UCSD-AML1 (cell line): ENCODE measurements around the gene ARHGAP23.

Source experiments
- DNase-seq: peaks from one replicate; lab custom pipeline; 2025; ENCODE audit not compliant: unreplicated experiment; lab: John Stamatoyannopoulos, UW

ARHGAP23 gene

GRCh38 chr17:38428112-38428642 is at the start of gene ARHGAP23:
Gene ARHGAP23, plus strand, starts transcription at chr17:38428464. Its CDS starts 22 bp downstream, at chr17:38428486.
- DNase-seq, result peak; percentile 74

GRCh38 chr17:38379448-38379847 is 48.8 kb upstream of the ARHGAP23 start:
- no peak for DNase-seq

GRCh38 chr17:38395090-38395489 is 33.2 kb upstream of the ARHGAP23 start:
- no peak for DNase-seq

GRCh38 chr17:38397227-38397626 is 31.0 kb upstream of the ARHGAP23 start:
- no peak for DNase-seq

- DNase-seq, result no peak
Observed at GRCh38 chr17:38400286-38400685, 28.0 kb upstream of the ARHGAP23 start.

- DNase-seq, result no peak
Observed at GRCh38 chr17:38401459-38401858, 26.8 kb upstream of the ARHGAP23 start.

- no peak for DNase-seq
Observed at GRCh38 chr17:38402897-38403296, 25.4 kb upstream of the ARHGAP23 start.

- DNase-seq, result no peak
Observed at GRCh38 chr17:38403491-38403890, 24.8 kb upstream of the ARHGAP23 start.

- no peak for DNase-seq
Observed at GRCh38 chr17:38404174-38404943, 23.9 kb upstream of the ARHGAP23 start.

- DNase-seq, result no peak
Observed at GRCh38 chr17:38405654-38406053, 22.6 kb upstream of the ARHGAP23 start.

- no peak for DNase-seq
Observed at GRCh38 chr17:38410201-38410600, 18.1 kb upstream of the ARHGAP23 start.

GRCh38 chr17:38415250-38416194 is 12.7 kb upstream of the ARHGAP23 start:
- peak; percentile 67 for DNase-seq

GRCh38 chr17:38416840-38417209 is 11.4 kb upstream of the ARHGAP23 start:
- DNase-seq, result no peak

GRCh38 chr17:38417210-38417951 is 10.9 kb upstream of the ARHGAP23 start:
- DNase-seq, result no peak

GRCh38 chr17:38418062-38418692 is 10.1 kb upstream of the ARHGAP23 start:
- no peak for DNase-seq

- no peak for DNase-seq
Observed at GRCh38 chr17:38418693-38419507, 9.4 kb upstream of the ARHGAP23 start.

- DNase-seq, result no peak
Observed at GRCh38 chr17:38419508-38419981, 8.7 kb upstream of the ARHGAP23 start.

GRCh38 chr17:38420518-38420917 is 7.7 kb upstream of the ARHGAP23 start:
- DNase-seq, result no peak

GRCh38 chr17:38421171-38421841 is 7.0 kb upstream of the ARHGAP23 start:
- DNase-seq, result no peak
